Body of pancreas (tissue), 4 donors: ENCODE results near the gene IGFBP6.

ENCODE experiments used
- POLR2A ChIP-seq, 3 donors: fragments of 450-650 bp; IDR thresholded peaks; one replicate each; pipeline ENCODE4 v1.6.1; 2016; ENCODE audit warnings: antibody characterized with exemption in 3 of 3, mild to moderate bottlenecking in 2 of 3
- TF ChIP-seq, protein P1 (sequence below), 7 experiments: fragments of 450-650 bp in 4 of 7; fragments of 200-600 bp in 3 of 7; sonication (generic) in 3 of 7; IDR thresholded peaks; one replicate each; pipeline ENCODE4 v1.5.1; 2016 to 2019; ENCODE audit warnings: antibody characterized with exemption in 7 of 7

DNA sequence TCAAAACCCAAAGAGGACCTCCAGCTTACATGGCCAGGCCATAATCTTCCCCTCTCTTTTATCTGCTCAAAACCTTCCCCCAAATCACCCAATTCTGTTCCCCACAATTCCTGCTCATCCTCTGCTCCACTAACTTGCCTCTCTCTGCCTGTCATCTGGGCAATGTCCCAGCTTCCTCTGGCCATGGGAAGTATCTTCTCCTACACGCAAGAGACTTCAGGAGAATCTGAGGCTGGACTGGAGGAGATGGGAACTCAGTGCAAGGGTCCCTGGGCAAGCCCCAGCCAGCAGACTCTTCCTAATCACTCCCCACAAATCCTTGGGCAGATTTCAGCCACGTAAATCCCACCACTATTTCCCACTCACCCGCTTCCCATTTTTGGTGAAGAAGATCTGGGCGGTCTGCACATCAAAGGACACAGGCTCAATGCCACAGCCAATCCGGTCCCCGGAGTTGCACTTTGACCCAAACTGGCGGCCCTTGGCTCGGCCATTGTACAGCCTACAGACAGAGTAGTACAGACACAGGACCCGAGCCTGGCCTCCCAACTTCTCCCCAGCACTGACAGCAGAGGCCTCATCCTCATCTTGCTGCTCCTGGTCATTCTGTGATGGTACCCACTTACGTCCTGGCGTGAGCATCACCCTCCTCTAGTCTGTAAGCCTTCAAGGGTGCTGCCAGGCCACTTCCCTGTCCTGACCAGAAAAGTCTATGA, 23.0 kb upstream of the IGFBP6 start:
- TF ChIP-seq, protein P1, sequence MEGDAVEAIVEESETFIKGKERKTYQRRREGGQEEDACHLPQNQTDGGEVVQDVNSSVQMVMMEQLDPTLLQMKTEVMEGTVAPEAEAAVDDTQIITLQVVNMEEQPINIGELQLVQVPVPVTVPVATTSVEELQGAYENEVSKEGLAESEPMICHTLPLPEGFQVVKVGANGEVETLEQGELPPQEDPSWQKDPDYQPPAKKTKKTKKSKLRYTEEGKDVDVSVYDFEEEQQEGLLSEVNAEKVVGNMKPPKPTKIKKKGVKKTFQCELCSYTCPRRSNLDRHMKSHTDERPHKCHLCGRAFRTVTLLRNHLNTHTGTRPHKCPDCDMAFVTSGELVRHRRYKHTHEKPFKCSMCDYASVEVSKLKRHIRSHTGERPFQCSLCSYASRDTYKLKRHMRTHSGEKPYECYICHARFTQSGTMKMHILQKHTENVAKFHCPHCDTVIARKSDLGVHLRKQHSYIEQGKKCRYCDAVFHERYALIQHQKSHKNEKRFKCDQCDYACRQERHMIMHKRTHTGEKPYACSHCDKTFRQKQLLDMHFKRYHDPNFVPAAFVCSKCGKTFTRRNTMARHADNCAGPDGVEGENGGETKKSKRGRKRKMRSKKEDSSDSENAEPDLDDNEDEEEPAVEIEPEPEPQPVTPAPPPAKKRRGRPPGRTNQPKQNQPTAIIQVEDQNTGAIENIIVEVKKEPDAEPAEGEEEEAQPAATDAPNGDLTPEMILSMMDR (IDR thresholded peaks at IDR 0.05), result no peak
- no peak for TF ChIP-seq POLR2A (IDR thresholded peaks at IDR 0.05)
